GM12878 (cell line): ENCODE data around the gene B3GALNT1. TPM values are rescaled to one million over a fixed set of nuclear protein-coding genes. Genes with fewer than 3 reads are reported as not detected.

Experiments
- BCLAF1 ChIP-seq: fragments of 450-650 bp; IDR thresholded peaks from 2 replicates; pipeline ENCODE4 v1.6.1; 2017; ENCODE audit warnings: antibody characterized with exemption, mild to moderate bottlenecking, moderate library complexity
- EGR1 ChIP-seq, 2 experiments: IDR thresholded peaks; 1 replicate in 1 of 2; 2 replicates in 1 of 2; pipeline ENCODE4 v1.6.1; 2011 to 2012; ENCODE audit warnings: low read depth in 2 of 2, low read length in 2 of 2, borderline replicate concordance in 1 of 2, mild to moderate bottlenecking in 1 of 2, moderate library complexity in 1 of 2
- EP300 ChIP-seq, 2 experiments: fragments of 150-350 bp in 1 of 2; IDR thresholded peaks; 2 replicates each; pipeline ENCODE4 v1.6.1; 2011 to 2012; ENCODE audit warnings: low read depth in 2 of 2, low read length in 2 of 2, borderline replicate concordance in 1 of 2, improper control_type of control experiment in 1 of 2, inconsistent platforms in 1 of 2; ENCODE audit not compliant: control insufficient read depth in 1 of 2
- RAD51 ChIP-seq: fragments of 450-650 bp; IDR thresholded peaks from 2 replicates; pipeline ENCODE4 v1.6.1; 2016; ENCODE audit warnings: moderate library complexity, mild to moderate bottlenecking, inconsistent platforms
- RFX5 ChIP-seq: IDR thresholded peaks from 2 replicates; pipeline ENCODE4 v1.6.1; 2011; ENCODE audit warnings: low read depth, low read length, improper control_type of control experiment
- SREBF2 ChIP-seq: IDR thresholded peaks from 2 replicates; pipeline ENCODE4 v1.6.1; 2012; ENCODE audit warnings: mild to moderate bottlenecking, low read length
- SUZ12 ChIP-seq: fragments of 200-600 bp; sonication (generic); IDR thresholded peaks from one replicate; pipeline ENCODE4 v1.6.1; 2018; ENCODE audit warnings: antibody characterized with exemption, mild to moderate bottlenecking; ENCODE audit not compliant: unreplicated experiment
- TAF1 ChIP-seq: IDR thresholded peaks from 2 replicates; pipeline ENCODE4 v1.6.1; 2011; ENCODE audit warnings: mild to moderate bottlenecking, low read depth, low read length, borderline replicate concordance
- ZNF217 ChIP-seq: fragments of 450-650 bp; IDR thresholded peaks from 2 replicates; pipeline ENCODE4 v1.6.1; 2017; ENCODE audit warnings: antibody characterized with exemption, mild to moderate bottlenecking
- polyA plus RNA-seq, 11 experiments: library from polyadenylated mRNA; depleted of rRNA in 4 of 11; unstranded in 6 of 11; stranded (reverse) in 5 of 11; fragments of >200 nt; fragmentation: Nextera tagmentation in 4 of 11; fragmentation: Illumina TruSeq in 1 of 11; extraction: Ambion mirVana in 4 of 11; extraction: Trizol in 1 of 11; gene quantifications; 1 replicate in 1 of 11; 2 replicates in 10 of 11; pipeline versions ENCODE4 v1.2.1 to v1.2.3, GENCODE V29; 2011 to 2016; ENCODE audit warnings: inconsistent platforms in 2 of 11, missing spikeins in 2 of 11, low read depth in 1 of 11
- total RNA-seq, 4 experiments: library from RNA; depleted of rRNA in 3 of 4; stranded (reverse); fragments of >200 nt in 3 of 4; fragmentation: Illumina TruSeq in 1 of 4; extraction: Trizol in 1 of 4; gene quantifications; 2 replicates each; pipeline versions ENCODE4 v1.2.1 to v1.2.3, GENCODE V29; 2013 to 2021
- TF ChIP-seq, protein P1 (sequence below): IDR thresholded peaks from 2 replicates; pipeline ENCODE4 v1.6.1; 2011; ENCODE audit warnings: borderline replicate concordance, low read depth, mild to moderate bottlenecking, moderate library complexity, low read length; ENCODE audit not compliant: insufficient read depth, poor library complexity, severe bottlenecking

The B3GALNT1 gene
- total and polyA plus RNA-seq, 10 of the 15 experiments (the other 5 are each of a cell fraction or from before 2014, with no cell fraction given), result 0.04 to 0.95 (median 0.18) TPM; not detected in 3

DNA sequence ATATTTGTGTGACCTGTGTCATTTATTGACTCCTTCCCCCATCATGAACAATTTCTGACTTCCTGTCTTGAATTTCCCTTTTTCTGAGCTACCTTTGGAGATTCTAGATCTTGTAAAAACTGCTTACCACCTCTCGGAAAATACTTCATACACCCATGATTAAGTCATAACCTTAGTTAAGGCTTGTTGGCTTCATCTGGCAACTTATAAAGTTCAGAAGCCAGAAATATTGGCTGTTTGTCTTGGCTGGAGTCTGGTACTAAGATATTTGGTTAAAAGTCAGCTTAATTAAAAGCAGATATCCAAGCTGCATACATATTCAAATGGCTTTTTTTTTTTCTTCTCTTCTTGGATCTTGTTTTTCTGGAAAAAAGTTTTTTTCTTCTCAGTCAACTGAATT is 37.3 kb upstream of the B3GALNT1 start (continued):
- no peak for TF ChIP-seq SUZ12
- no peak for TF ChIP-seq TAF1
- TF ChIP-seq, protein P1, sequence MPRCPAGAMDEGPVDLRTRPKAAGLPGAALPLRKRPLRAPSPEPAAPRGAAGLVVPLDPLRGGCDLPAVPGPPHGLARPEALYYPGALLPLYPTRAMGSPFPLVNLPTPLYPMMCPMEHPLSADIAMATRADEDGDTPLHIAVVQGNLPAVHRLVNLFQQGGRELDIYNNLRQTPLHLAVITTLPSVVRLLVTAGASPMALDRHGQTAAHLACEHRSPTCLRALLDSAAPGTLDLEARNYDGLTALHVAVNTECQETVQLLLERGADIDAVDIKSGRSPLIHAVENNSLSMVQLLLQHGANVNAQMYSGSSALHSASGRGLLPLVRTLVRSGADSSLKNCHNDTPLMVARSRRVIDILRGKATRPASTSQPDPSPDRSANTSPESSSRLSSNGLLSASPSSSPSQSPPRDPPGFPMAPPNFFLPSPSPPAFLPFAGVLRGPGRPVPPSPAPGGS, result no peak
- no peak for TF ChIP-seq SREBF2
- TF ChIP-seq EP300 (IDR thresholded peaks at IDR 0.05; ENCODE audit: borderline replicate concordance in 1 of 2, control insufficient read depth in 1 of 2, low read depth in 2 of 2, low read length in 2 of 2), result no peak
- no peak for TF ChIP-seq RAD51
- no peak for TF ChIP-seq RFX5
- TF ChIP-seq ZNF217, result no peak
- TF ChIP-seq BCLAF1, result no peak
- TF ChIP-seq EGR1 (IDR thresholded peaks at IDR 0.05; ENCODE audit: borderline replicate concordance in 1 of 2, low read depth in 2 of 2, low read length in 2 of 2), result no peak
